Suppressor macrophage treated with lipopolysaccharide for 4 hours (primary cell): Measurements from ENCODE around the gene NDUFV1.
"Not testable (repeated sequence)": the region's sequence is repeated elsewhere in the genome, so short reads cannot be mapped to it uniquely, and the experiment has no call there.

ENCODE experiments used
- DNase-seq: peaks from one replicate; pipeline ENCODE4 v3.0.0-alpha.2; 2020

The NDUFV1 gene

DNA sequence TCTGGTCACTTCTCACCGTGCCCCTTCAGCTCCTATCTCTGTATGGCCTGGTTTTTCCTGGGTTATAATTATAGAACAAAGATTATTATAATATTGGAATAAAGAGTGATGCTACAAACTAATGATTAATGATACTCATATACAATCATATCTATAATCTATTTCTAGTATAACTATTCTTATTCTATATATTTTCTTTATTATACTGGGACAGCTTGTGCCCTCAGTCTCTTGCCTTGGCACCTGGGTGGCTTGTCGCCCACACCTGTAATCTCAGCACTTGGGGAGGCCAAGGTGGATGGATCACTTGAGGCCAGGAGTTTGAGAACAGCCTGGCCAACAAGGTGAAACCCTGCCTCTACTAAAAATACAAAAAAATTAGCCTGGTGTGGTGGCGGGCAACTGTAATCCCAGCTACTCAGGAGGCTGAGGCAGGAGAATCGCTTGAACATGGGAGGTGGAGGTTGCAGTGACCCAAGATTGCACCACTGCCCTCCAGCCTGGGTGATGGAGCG is 53.0 kb downstream of the NDUFV1 start:
- DNase-seq = not testable (repeated sequence)

DNA sequence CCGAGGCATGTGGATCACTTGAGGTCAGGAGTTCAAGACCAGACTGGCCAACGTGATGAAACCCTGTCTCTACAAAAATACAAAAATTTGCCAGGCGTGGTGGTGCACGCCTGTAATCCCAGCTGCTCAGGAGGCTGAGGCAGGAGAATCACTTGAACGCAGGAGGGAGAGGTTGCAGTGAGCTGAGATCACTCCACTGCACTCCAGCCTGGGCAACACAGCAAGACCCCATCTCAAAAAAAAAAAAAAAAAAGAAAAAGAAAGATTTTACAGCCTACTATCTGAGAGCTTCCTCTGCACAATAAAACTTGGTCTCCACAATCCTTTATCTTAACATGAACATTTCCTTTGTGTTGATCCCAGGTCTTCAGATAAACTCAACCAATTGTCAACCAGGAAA is 54.0 kb downstream of the NDUFV1 start:
- not testable (repeated sequence) for DNase-seq
